Measurements from ENCODE around the gene SKI. TPM values are rescaled to one million over a fixed set of nuclear protein-coding genes. Genes with fewer than 3 reads are reported as not detected.

SKI gene
- 105 to 110 TPM (median 105 TPM) in 3 replicates for total RNA-seq

DNA sequence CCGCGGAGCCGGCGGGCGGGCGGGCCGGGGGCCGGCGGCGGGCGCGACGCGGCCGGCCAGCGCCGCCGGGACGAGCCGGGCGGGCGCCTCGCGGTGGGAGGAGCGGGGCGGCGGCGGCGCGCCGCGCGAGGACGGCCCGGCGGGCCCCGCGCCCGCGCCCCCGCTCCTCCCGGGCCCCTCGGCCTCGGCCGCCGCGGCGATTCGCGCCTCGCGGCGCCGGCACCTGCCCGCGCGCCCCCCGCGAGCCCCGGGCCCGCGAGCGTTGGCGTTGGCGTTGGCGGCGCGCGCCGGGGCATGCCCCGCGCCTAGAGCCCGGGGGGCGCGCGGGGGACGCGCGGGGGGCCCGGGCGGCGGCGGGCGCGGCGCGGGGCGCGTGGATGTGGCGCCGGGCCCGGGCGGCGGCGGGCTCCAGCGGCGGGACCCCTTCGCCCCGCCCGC lies at the start of gene SKI:
SKI (plus strand) TSS at position 163 of the 438 bp plus-strand sequence. CDS start 448 bp downstream, outside the sequence.
- TF ChIP-seq, protein P1, sequence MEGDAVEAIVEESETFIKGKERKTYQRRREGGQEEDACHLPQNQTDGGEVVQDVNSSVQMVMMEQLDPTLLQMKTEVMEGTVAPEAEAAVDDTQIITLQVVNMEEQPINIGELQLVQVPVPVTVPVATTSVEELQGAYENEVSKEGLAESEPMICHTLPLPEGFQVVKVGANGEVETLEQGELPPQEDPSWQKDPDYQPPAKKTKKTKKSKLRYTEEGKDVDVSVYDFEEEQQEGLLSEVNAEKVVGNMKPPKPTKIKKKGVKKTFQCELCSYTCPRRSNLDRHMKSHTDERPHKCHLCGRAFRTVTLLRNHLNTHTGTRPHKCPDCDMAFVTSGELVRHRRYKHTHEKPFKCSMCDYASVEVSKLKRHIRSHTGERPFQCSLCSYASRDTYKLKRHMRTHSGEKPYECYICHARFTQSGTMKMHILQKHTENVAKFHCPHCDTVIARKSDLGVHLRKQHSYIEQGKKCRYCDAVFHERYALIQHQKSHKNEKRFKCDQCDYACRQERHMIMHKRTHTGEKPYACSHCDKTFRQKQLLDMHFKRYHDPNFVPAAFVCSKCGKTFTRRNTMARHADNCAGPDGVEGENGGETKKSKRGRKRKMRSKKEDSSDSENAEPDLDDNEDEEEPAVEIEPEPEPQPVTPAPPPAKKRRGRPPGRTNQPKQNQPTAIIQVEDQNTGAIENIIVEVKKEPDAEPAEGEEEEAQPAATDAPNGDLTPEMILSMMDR (IDR thresholded peaks at IDR 0.05; ENCODE audit: unreplicated experiment) = no peak
- no peaks in the 10 kb centered on the region for H3K9me3 Mint-ChIP-seq
- no peak for DNase-seq (ENCODE audit: low spot score in 2 of 2, unreplicated experiment in 2 of 2)
- peak within 1 kb of the TSS; percentile 93 for H3K27ac Mint-ChIP-seq
- peak within 1 kb of the TSS; percentile 94 for H3K4me3 Mint-ChIP-seq
- no peaks in the 10 kb centered on the region for H3K36me3 Mint-ChIP-seq
- peaks cover 37% of the 10 kb centered on the region for H3K4me1 Mint-ChIP-seq
- no peaks in the 10 kb centered on the region for H3K27me3 Mint-ChIP-seq (ENCODE audit: low read depth)

DNA sequence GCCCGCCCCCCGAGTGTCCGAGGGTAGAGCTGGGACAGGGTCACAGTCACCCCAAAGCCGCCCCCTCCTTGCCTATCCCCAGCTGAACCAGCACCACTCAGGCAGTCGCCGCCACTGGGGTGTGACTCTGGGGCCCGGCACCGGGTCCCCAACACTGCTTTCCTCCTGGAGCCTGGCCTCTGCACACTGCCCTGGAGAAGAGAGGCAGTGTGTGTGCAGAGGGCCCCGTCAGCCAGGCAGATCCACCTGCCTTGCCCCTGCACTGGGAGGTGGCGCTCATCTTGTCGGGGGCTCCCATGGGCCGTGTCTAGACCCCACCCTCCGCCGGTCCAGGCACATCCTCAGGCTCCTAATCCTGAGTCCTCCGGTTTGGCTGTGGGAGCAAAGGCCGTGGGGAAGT lies 49.2 kb upstream of the SKI start:
- H3K4me3 Mint-ChIP-seq = no peak overlapping the region
- H3K36me3 Mint-ChIP-seq = peaks cover 14% of the 10 kb centered on the region
- TF ChIP-seq, protein P1 (IDR thresholded peaks at IDR 0.05; ENCODE audit: unreplicated experiment) = no peak
- no peaks in the 10 kb centered on the region for H3K27me3 Mint-ChIP-seq (ENCODE audit: low read depth)
- no peak overlapping the region for H3K27ac Mint-ChIP-seq
- no peak for DNase-seq (ENCODE audit: low spot score in 2 of 2, unreplicated experiment in 2 of 2)
- H3K4me1 Mint-ChIP-seq = peaks cover 12% of the 10 kb centered on the region
- no peaks in the 10 kb centered on the region for H3K9me3 Mint-ChIP-seq

DNA sequence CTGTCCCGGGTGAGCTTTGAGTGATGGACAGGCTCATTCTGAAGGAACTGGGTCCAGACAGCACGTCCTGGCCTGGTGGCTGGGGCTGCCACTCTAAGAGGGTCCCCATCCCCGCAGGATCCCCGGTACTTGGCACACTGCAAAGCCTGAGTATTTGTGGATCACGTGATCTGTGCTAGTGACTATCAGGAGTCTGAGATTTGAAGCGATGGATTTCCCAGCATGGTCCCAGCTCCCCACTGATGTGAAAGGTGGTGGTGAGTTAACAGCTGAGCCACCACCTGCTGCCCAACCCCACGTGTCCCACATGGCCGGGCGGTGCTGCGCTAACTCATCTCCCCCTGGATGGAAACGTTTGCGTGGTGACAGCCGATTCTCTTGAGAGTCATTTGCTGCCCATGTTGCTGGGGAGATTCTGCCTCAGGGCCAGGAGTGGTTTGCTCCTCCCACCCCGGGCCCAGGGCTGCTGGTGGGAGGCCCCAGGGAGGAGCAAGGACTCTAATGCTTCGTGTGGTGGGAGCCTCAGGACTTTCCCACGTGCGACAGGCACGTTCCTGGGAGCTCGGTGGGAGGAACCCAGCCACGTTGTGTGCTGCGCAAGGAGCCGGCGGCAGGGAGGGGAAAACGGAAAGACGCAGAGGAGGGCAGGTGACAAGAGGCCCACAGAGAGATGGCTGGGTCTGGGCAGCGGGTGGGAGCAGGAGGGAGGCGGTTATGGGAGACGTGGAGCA lies 48.7 kb upstream of the SKI start:
- peaks cover 14% of the 10 kb centered on the region for H3K36me3 Mint-ChIP-seq
- TF ChIP-seq, protein P1 (IDR thresholded peaks at IDR 0.05; ENCODE audit: unreplicated experiment) = no peak
- H3K27ac Mint-ChIP-seq = peak overlapping the region; percentile 11
- H3K27me3 Mint-ChIP-seq (ENCODE audit: low read depth) = no peaks in the 10 kb centered on the region
- peaks cover 8% of the 10 kb centered on the region for H3K4me1 Mint-ChIP-seq
- no peak for DNase-seq (ENCODE audit: low spot score in 2 of 2, unreplicated experiment in 2 of 2)
- H3K4me3 Mint-ChIP-seq = no peak overlapping the region
- H3K9me3 Mint-ChIP-seq = no peaks in the 10 kb centered on the region

DNA sequence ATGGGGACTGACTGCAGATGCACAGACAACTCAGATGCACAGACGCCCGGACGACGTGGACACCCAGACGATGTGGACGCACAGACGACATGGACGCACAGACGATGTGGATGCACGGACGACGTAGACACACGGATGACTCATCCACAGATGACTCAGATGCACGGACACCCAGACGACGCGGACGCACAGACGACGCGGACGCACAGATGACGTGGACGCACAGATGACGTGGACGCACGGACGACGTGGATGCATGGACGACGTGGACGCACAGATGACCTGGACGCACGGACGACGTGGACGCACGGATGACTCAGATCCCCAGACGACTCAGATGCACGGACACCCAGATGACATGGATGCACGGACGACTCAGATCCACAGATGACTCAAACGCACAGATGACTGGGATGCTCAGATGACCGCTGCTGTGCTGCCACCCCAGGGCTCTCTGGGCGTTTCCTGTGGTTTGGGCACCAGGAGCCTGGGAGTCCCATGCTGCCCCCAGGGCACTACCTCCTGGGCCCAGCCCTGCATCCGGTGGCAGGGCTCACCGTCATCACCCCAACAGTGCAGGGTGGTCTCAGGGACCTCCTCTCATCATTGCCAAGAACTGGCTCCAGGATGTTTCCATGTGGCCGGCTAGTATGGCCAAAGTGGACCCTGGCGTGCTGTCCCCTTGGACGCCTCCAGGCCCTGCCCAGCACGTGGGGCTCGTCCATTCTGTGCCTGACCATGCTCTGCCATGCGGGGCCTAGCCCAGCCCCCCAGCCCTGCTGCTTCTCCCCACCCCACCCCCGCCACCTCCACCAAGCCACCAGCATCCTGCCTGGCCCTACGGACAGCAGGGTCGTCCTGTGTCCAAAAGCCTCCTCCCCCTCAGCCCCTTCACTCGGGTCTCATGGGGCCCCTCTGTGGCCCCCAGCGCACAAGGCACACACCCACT lies 47.5 kb upstream of the SKI start:
- Mint-ChIP-seq H3K27ac (no peak overlapping the region), H3K4me3 (no peak overlapping the region), H3K9me3 (no peaks in the 10 kb centered on the region), H3K27me3 (ENCODE audit: low read depth) (no peaks in the 10 kb centered on the region), H3K36me3 (peaks cover 17% of the 10 kb centered on the region), H3K4me1 (peaks cover 4% of the 10 kb centered on the region)
- TF ChIP-seq, protein P1 (IDR thresholded peaks at IDR 0.05; ENCODE audit: unreplicated experiment) = no peak
- DNase-seq (ENCODE audit: low spot score in 2 of 2, unreplicated experiment in 2 of 2) = no peak

DNA sequence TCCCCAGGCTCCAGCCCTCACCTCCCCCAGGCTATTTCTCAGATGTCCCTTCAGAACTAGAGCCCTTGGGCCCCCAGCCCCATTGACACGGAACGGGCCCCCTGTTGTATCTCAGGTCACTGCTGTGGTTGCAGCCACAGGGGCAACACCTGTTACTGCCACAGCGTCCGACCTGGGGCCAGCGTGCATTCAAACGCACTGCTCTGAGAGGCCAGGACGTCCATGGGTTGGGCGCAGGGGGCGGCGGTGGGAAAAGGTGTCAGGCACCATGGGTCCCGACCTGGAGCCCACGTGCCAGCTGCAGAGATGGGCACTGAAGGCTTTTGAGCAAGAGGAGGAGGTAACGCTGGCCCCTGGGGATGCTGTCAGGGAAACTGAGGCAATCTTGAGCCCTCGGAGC lies 46.8 kb upstream of the SKI start:
- H3K9me3 Mint-ChIP-seq = no peaks in the 10 kb centered on the region
- no peak for DNase-seq (ENCODE audit: low spot score in 2 of 2, unreplicated experiment in 2 of 2)
- peaks cover 4% of the 10 kb centered on the region for H3K4me1 Mint-ChIP-seq
- H3K36me3 Mint-ChIP-seq = peaks cover 18% of the 10 kb centered on the region
- no peak overlapping the region for H3K4me3 Mint-ChIP-seq
- TF ChIP-seq, protein P1 (IDR thresholded peaks at IDR 0.05; ENCODE audit: unreplicated experiment) = no peak
- no peak overlapping the region for H3K27ac Mint-ChIP-seq
- H3K27me3 Mint-ChIP-seq (ENCODE audit: low read depth) = no peaks in the 10 kb centered on the region
